HEK293 (cell line): ENCODE data around the gene WWOX.

Experiments used
- YY1 ChIP-seq: fragments of 450-650 bp; formaldehyde crosslinking; IDR thresholded peaks from 2 replicates; pipeline ENCODE4 v1.5.1; 2018; ENCODE audit warnings: missing biosample characterization, missing genetic modification characterization
- ZNF274 ChIP-seq, 2 experiments: fragments of 200-500 bp in 1 of 2; fragments of 450-650 bp in 1 of 2; sonication (Bioruptor generic) in 1 of 2; formaldehyde crosslinking in 1 of 2; IDR thresholded peaks; 2 replicates each; pipeline versions ENCODE4 v1.5.1 to v1.6.1; 2014 to 2016; ENCODE audit warnings: borderline replicate concordance in 1 of 2, inconsistent platforms in 1 of 2, low read length in 1 of 2, missing biosample characterization in 1 of 2, missing genetic modification characterization in 1 of 2
- ZNF366 ChIP-seq: fragments of 450-650 bp; formaldehyde crosslinking; conservative IDR thresholded peaks from 2 replicates; pipeline ENCODE4 v1.5.1; 2016; ENCODE audit warnings: missing biosample characterization, missing genetic modification characterization
- ZNF48 ChIP-seq: fragments of 450-650 bp; formaldehyde crosslinking; IDR thresholded peaks from 2 replicates; pipeline ENCODE4 v1.5.1; 2016; ENCODE audit warnings: missing biosample characterization, missing genetic modification characterization
- ZNF707 ChIP-seq: fragments of 450-650 bp; formaldehyde crosslinking; IDR thresholded peaks from 2 replicates; pipeline ENCODE4 v1.5.1; 2016; ENCODE audit warnings: missing biosample characterization, missing genetic modification characterization
- TF ChIP-seq, protein P1 (sequence below): fragments of 450-650 bp; formaldehyde crosslinking; IDR thresholded peaks from 2 replicates; pipeline ENCODE4 v1.5.1; 2016; ENCODE audit warnings: missing biosample characterization, missing genetic modification characterization

DNA sequence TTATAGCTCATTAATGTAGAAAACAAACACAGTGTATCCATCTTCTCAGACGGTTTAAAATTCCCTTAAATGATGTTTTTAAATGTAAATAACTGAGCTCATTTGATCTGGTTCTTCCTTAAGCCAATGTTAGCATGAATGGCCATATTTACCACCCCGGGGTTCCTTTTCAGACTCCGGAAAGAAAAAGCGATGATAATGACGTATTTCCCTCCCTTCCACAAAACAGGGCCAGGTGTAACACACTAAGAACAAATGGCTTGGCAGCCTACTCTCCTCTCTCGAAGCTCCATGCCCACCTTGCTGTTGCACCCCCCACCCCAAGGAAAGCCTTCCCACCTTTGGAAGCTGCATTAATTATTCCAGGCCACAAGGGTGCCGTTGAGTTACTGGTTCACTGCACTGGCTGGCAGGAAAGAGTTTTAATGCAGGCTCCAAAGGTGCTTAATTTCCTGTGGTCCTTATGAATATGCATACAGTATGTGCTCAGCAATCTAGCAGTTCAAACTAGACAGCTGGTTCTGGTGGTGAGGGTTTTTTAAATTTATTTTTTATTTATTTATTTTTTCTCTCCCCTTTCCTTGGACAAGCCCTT, 378.9 kb downstream of the WWOX start:
- TF ChIP-seq ZNF48 (no peak), ZNF366 (tag by site-specific recombination) (no peak), ZNF274 (IDR thresholded peaks at IDR 0.05; ENCODE audit: low read length) (no peak), ZNF274 (tag by site-specific recombination; IDR thresholded peaks at IDR 0.05; ENCODE audit: borderline replicate concordance) (no peak), YY1 (no peak), ZNF707 (no peak)
- TF ChIP-seq, protein P1, sequence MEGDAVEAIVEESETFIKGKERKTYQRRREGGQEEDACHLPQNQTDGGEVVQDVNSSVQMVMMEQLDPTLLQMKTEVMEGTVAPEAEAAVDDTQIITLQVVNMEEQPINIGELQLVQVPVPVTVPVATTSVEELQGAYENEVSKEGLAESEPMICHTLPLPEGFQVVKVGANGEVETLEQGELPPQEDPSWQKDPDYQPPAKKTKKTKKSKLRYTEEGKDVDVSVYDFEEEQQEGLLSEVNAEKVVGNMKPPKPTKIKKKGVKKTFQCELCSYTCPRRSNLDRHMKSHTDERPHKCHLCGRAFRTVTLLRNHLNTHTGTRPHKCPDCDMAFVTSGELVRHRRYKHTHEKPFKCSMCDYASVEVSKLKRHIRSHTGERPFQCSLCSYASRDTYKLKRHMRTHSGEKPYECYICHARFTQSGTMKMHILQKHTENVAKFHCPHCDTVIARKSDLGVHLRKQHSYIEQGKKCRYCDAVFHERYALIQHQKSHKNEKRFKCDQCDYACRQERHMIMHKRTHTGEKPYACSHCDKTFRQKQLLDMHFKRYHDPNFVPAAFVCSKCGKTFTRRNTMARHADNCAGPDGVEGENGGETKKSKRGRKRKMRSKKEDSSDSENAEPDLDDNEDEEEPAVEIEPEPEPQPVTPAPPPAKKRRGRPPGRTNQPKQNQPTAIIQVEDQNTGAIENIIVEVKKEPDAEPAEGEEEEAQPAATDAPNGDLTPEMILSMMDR (tag by site-specific recombination): no peak
